ENCODE results near the gene MFSD11. TPM values are rescaled to one million over a fixed set of nuclear protein-coding genes. Genes with fewer than 3 reads are reported as not detected.

The MFSD11 gene
- total RNA-seq, 2 donors from 2014 or later: 26.7 to 44.3 TPM

DNA sequence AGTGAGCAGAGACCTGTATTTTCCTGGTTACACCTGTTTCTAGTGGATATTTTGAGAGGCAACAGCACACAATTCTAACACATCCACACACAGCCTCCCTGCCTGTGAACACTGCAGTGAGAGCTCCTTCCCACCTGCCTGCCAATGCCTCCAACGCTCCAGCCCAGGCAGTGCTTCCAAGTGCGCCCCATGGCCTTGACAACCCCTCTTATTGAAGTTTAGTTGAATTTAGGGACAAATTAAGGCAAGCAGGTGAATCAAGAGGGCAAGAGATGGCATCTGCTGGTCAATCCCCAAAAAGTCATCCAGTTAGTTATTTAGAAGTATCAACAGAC lies 22.5 kb upstream of the MFSD11 start:
- intact Hi-C loops (cut with DNase I): loop anchor here (5.0 kb wide), 3 partner anchors 33 to 193 kb away; no protein-coding TSS in a partner anchor
- TF ChIP-seq POLR2AphosphoS5 (IDR thresholded peaks at IDR 0.05) (no peak), POLR2A (IDR thresholded peaks at IDR 0.05) (no peak)
- TF ChIP-seq, protein P1, sequence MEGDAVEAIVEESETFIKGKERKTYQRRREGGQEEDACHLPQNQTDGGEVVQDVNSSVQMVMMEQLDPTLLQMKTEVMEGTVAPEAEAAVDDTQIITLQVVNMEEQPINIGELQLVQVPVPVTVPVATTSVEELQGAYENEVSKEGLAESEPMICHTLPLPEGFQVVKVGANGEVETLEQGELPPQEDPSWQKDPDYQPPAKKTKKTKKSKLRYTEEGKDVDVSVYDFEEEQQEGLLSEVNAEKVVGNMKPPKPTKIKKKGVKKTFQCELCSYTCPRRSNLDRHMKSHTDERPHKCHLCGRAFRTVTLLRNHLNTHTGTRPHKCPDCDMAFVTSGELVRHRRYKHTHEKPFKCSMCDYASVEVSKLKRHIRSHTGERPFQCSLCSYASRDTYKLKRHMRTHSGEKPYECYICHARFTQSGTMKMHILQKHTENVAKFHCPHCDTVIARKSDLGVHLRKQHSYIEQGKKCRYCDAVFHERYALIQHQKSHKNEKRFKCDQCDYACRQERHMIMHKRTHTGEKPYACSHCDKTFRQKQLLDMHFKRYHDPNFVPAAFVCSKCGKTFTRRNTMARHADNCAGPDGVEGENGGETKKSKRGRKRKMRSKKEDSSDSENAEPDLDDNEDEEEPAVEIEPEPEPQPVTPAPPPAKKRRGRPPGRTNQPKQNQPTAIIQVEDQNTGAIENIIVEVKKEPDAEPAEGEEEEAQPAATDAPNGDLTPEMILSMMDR (IDR thresholded peaks at IDR 0.05): no peak
- WGBS: 81% methylated on average over 2 of the region's 2 CpGs
- H3K27ac ChIP-seq: no peak overlapping the region
- no peak overlapping the region for H3K4me3 ChIP-seq
- H3K36me3 ChIP-seq: peaks cover 11 to 12% of the 10 kb centered on the region in 2 donors
- no peak for DNase-seq (ENCODE audit: low spot score)
- peaks cover 5% of the 10 kb centered on the region for H3K4me1 ChIP-seq (replicated peaks)
- no peaks in the 10 kb centered on the region for H3K9me3 ChIP-seq
- no peaks in the 10 kb centered on the region for H3K27me3 ChIP-seq (replicated peaks; ENCODE audit: insufficient read depth)

- no peak overlapping the region for H3K27ac ChIP-seq
- peaks cover 5% of the 10 kb centered on the region for H3K4me1 ChIP-seq (replicated peaks)
- intact Hi-C loops (cut with DNase I): loop anchor here (5.0 kb wide), 3 partner anchors 34 to 194 kb away; no protein-coding TSS in a partner anchor
- peaks cover 16 to 18% of the 10 kb centered on the region in 2 donors for H3K36me3 ChIP-seq
- 64% methylated on average over 13 of the region's 13 CpGs for WGBS
- H3K27me3 ChIP-seq (replicated peaks; ENCODE audit: insufficient read depth): no peaks in the 10 kb centered on the region
- H3K4me3 ChIP-seq: no peak overlapping the region
- no peak for DNase-seq (ENCODE audit: low spot score)
- no peaks in the 10 kb centered on the region for H3K9me3 ChIP-seq
- TF ChIP-seq POLR2A (IDR thresholded peaks at IDR 0.05): no peak
- TF ChIP-seq POLR2AphosphoS5 (IDR thresholded peaks at IDR 0.05): no peak
Observed at GRCh38 chr17:76716146-76716838, 21.6 kb upstream of the MFSD11 start.

- 78% methylated on average over 6 of the region's 6 CpGs for WGBS
- no peak overlapping the region for H3K4me3 ChIP-seq
- no peaks in the 10 kb centered on the region for H3K27me3 ChIP-seq (replicated peaks; ENCODE audit: insufficient read depth)
- H3K36me3 ChIP-seq: peaks cover 17 to 23% of the 10 kb centered on the region in 2 donors
- no peak for TF ChIP-seq POLR2A (IDR thresholded peaks at IDR 0.05)
- no peak for TF ChIP-seq POLR2AphosphoS5 (IDR thresholded peaks at IDR 0.05)
- TF ChIP-seq, protein P1 (IDR thresholded peaks at IDR 0.05): no peak
- no peak overlapping the region for H3K27ac ChIP-seq
- DNase-seq (ENCODE audit: low spot score): no peak
- H3K9me3 ChIP-seq: no peaks in the 10 kb centered on the region
- H3K4me1 ChIP-seq (replicated peaks): peaks cover 2% of the 10 kb centered on the region
- intact Hi-C loops (cut with DNase I): loop anchor here (5.0 kb wide), 3 partner anchors 35 to 195 kb away; no protein-coding TSS in a partner anchor
Observed at GRCh38 chr17:76716839-76717215, 21.1 kb upstream of the MFSD11 start.

- intact Hi-C loops (cut with DNase I): loop anchor here (5.0 kb wide), 3 partner anchors 36 to 196 kb away; no protein-coding TSS in a partner anchor
- H3K27me3 ChIP-seq (replicated peaks; ENCODE audit: insufficient read depth): no peaks in the 10 kb centered on the region
- DNase-seq (ENCODE audit: low spot score): no peak
- no peak for TF ChIP-seq POLR2AphosphoS5 (IDR thresholded peaks at IDR 0.05)
- TF ChIP-seq, protein P1 (IDR thresholded peaks at IDR 0.05): no peak
- no peak for TF ChIP-seq POLR2A (IDR thresholded peaks at IDR 0.05)
- no peak overlapping the region for H3K4me3 ChIP-seq
- H3K4me1 ChIP-seq (replicated peaks): no peaks in the 10 kb centered on the region
- 91% methylated on average over 16 of the region's 16 CpGs for WGBS
- H3K9me3 ChIP-seq: no peaks in the 10 kb centered on the region
- no peak overlapping the region for H3K27ac ChIP-seq
- peaks cover 22 to 26% of the 10 kb centered on the region in 2 donors for H3K36me3 ChIP-seq
Observed at GRCh38 chr17:76718516-76718915, 19.4 kb upstream of the MFSD11 start.

DNA sequence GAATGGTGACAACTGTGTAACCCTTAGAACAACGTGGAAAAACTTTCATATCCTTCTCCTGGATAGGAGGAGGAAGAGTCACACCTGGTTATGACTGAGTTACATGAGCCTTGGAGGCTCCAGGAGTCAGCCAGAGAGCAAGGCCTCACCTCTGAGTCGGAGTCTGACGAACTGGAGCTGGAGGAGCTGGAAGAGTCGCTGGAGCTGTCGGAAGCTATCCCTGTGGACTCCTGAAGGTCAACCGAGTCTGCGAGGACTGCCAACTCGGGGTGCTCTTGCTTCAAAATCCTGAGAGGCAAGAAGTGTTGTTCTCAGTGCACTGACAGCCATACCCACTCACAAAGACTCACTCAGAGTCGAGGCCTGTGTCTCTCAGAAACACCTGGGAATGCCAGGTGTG lies 17.7 kb upstream of the MFSD11 start:
- no peak overlapping the region for H3K4me3 ChIP-seq
- TF ChIP-seq, protein P1 (IDR thresholded peaks at IDR 0.05): no peak
- no peak for TF ChIP-seq POLR2A (IDR thresholded peaks at IDR 0.05)
- TF ChIP-seq POLR2AphosphoS5 (IDR thresholded peaks at IDR 0.05): no peak
- DNase-seq (ENCODE audit: low spot score): no peak
- H3K9me3 ChIP-seq: no peaks in the 10 kb centered on the region
- peaks cover 22 to 26% of the 10 kb centered on the region in 2 donors for H3K36me3 ChIP-seq
- intact Hi-C loops (cut with DNase I): no loop called here
- H3K27ac ChIP-seq: no peak overlapping the region
- no peaks in the 10 kb centered on the region for H3K27me3 ChIP-seq (replicated peaks; ENCODE audit: insufficient read depth)
- WGBS: 93% methylated on average over 9 of the region's 9 CpGs
- H3K4me1 ChIP-seq (replicated peaks): peaks cover 8% of the 10 kb centered on the region
